HG03575 (cell line): ENCODE data around the gene VCAM1.

Experiments used
- ATAC-seq: cut with Tn5 transposase; IDR thresholded peaks from one replicate; pipeline ENCODE4 v1.9.1; 2021; ENCODE audit not compliant: unreplicated experiment, insufficient number of reproducible peaks, low FRiP score; ENCODE audit errors: extremely low read depth

VCAM1 gene

DNA sequence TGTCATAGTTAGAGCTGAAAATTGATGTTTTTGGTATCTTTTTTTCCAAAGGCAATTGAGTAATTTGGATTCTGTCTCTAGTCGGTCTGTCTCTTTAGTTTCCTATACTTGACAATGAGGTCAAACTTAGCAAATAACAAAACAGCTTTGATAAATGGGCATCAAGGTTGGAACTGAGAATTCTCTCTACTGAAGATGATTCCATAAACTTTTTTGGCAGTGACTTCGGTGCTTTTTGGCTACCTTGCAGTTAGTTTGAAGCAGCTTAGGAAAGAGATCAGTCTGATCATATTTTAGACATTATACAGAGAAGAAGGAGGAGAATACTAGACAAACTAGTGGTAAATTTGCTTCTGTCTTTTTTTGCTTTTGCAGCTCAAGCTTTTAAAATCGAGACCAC is 559 bp downstream of the VCAM1 start:
- ATAC-seq, result no peak

DNA sequence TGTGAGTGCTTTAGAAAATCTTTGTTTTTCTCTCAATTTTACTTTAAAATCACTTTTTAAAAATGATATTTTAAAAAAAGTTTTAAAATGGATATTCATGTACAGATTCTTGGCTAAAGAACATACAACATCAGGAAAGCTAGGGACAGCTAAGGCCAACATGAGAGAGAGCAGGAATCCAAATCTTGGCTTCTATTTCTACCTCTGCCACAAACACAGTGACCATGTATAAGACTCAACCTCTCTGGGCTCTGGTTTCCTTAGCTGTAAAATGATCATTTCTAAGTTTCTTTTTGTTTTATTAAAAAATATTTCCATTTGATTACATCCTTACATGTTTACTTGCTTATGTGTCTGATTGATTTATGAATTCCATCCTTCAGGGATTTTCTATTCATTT is 1.2 kb downstream of the VCAM1 start:
- no peak for ATAC-seq

GRCh38 chr1:100721526-100722207 is 2.1 kb downstream of the VCAM1 start:
- no peak for ATAC-seq

DNA sequence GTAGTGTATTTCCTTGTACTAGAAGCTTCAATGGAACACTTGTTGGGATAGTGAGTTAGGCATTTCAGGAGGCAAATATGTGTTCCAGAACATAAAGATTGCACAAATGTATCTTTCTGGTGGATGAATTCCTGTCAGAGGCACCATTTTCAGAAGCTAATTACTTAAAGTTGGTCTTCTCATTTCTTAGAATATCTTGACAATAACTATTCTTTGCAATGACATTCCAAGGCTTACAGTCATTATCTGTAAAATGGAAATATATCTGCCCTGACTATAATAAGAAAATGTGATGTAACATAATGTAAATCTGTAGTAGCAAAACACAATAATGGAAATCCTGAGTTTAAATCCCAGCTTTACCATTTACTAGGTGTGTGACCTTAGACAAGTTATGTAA is 2.7 kb downstream of the VCAM1 start:
- ATAC-seq, result no peak

DNA sequence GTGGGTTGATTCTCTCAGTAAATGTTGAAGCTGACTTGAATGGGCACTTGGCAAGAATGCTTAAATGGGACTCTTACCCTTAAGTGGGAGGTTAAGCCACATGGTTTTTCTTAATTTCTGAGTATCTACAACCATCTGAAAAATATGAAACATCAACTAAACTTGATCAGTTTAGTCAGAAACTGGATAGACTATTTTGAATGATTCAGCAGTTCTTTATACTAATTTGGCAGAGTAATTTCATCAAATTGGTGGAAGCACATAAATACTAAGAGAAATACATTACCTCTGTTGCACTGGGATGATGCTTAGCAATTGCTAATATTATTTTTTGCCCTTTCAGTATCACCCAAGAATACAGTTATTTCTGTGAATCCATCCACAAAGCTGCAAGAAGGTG is 4.7 kb downstream of the VCAM1 start:
- ATAC-seq, result no peak

DNA sequence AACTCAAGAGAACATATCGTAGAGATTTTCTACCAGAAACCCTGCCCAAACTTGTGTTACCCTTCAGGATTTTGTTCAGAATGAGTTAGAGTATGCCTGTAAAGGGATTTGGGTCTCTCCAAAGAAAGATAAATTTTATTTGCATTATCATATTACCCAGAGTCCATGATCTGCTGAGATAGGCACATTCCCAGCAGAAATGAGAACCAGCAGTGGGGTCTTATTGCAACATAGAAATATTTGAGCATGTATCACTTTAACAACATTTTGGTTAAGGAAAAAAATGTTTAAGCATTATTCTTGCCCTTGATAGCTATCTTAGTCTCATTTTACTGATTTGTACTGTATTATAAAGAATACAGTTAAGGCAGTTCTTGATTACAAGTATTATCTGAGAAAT is 10.6 kb downstream of the VCAM1 start:
- no peak for ATAC-seq

GRCh38 chr1:100731309-100731708 is 11.8 kb downstream of the VCAM1 start:
- no peak for ATAC-seq

GRCh38 chr1:100731758-100732157 is 12.2 kb downstream of the VCAM1 start:
- ATAC-seq, result no peak

GRCh38 chr1:100734676-100735075 is 15.1 kb downstream of the VCAM1 start:
- no peak for ATAC-seq

DNA sequence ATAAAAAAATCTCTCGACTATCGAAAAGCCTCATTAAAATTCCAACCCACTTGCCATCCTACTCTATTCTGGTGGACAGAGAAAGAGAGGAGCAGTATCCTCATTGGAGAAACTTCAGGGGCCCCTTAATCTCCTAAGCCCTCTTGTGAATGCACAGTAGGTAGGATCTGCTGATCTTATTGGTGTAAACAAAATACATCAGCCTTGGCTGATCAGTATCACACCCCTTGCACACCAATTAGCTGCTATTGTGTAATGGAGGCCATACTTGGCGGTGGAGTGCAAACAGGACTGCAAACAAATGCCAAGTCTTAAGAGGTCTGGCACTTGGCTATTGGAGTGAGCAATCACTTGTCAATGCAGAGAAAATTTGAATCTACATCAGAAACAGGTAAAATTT is 15.7 kb downstream of the VCAM1 start:
- no peak for ATAC-seq

GRCh38 chr1:100736324-100736723 is 16.8 kb downstream of the VCAM1 start:
- ATAC-seq, result no peak

GRCh38 chr1:100736746-100737145 is 17.2 kb downstream of the VCAM1 start:
- no peak for ATAC-seq

- ATAC-seq, result no peak
Observed at GRCh38 chr1:100746542-100746932, 27.0 kb downstream of the VCAM1 start.

- no peak for ATAC-seq
Observed at GRCh38 chr1:100747771-100748170, 28.2 kb downstream of the VCAM1 start.

- no peak for ATAC-seq
Observed at GRCh38 chr1:100750005-100750885, 30.7 kb downstream of the VCAM1 start.

DNA sequence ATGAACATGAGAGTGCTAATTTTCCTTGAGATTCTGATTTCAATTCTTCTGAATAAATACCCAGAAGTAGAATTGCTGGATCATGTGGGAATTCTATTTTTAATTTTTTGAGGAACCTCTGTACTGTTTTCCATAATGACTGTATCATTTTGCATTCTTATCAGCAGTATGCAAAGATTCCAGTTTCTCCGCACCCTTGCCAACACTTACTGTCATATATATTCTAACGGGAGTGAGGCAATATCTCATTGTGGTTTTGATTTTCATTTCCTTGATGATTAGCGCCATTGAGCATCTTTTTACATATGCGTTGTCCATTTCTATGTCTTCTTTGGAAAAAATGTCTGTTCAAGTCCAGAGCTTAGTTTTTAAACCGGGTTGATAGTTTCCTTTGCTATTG is 33.2 kb downstream of the VCAM1 start:
- ATAC-seq, result no peak

DNA sequence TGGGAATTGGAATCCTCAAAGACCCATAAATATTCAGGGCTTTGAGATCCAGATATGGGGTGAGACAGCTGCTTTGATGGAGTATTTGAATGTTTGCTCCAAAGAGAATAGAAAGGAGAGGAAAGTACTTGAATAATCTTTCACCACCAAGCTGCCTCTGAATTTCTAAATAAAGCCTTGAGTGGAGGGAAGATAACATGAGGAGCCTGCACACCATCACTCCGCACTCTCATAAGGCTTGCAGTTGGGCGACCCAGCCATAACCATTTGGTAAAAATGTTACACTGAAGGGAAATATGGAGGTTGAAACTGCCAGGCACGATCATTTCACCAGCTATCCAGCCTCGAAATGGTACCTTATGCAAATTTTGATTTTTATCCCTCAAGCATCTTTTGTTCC is 38.4 kb downstream of the VCAM1 start:
- ATAC-seq, result no peak

- ATAC-seq, result no peak
Observed at GRCh38 chr1:100759188-100759587, 39.6 kb downstream of the VCAM1 start.

- ATAC-seq, result no peak
Observed at GRCh38 chr1:100760511-100760910, 41.0 kb downstream of the VCAM1 start.

- no peak for ATAC-seq
Observed at GRCh38 chr1:100762461-100762860, 42.9 kb downstream of the VCAM1 start.
